GM19468 (cell line): Measurements from ENCODE around the gene PLXNA4.

Source experiments
- ATAC-seq: cut with Tn5 transposase; IDR thresholded peaks from one replicate; pipeline ENCODE4 v1.9.1; 2021; ENCODE audit warnings: mild to moderate bottlenecking, moderate library complexity, moderate number of reproducible peaks; ENCODE audit not compliant: unreplicated experiment; ENCODE audit errors: extremely low read depth

PLXNA4 gene

GRCh38 chr7:132239422-132239994 is 336.8 kb downstream of the PLXNA4 start:
- no peak for ATAC-seq

GRCh38 chr7:132234711-132235110 is 341.6 kb downstream of the PLXNA4 start:
- no peak for ATAC-seq

- no peak for ATAC-seq
Measured at GRCh38 chr7:132232406-132232805, 343.9 kb downstream of the PLXNA4 start.

GRCh38 chr7:132230462-132230861 is 345.8 kb downstream of the PLXNA4 start:
- no peak for ATAC-seq

GRCh38 chr7:132228240-132228639 is 348.0 kb downstream of the PLXNA4 start:
- ATAC-seq = no peak

GRCh38 chr7:132226957-132227290 is 349.3 kb downstream of the PLXNA4 start:
- ATAC-seq = no peak

- no peak for ATAC-seq
Measured at GRCh38 chr7:132226046-132226956, 350.0 kb downstream of the PLXNA4 start.

- ATAC-seq = no peak
Measured at GRCh38 chr7:132225216-132226030, 350.8 kb downstream of the PLXNA4 start.

- ATAC-seq = no peak
Measured at GRCh38 chr7:132221356-132221755, 354.9 kb downstream of the PLXNA4 start.

- no peak for ATAC-seq
Measured at GRCh38 chr7:132220060-132220459, 356.2 kb downstream of the PLXNA4 start.

- no peak for ATAC-seq
Measured at GRCh38 chr7:132218876-132219275, 357.4 kb downstream of the PLXNA4 start.

GRCh38 chr7:132216847-132217525 is 359.3 kb downstream of the PLXNA4 start:
- no peak for ATAC-seq

- no peak for ATAC-seq
Measured at GRCh38 chr7:132214452-132214851, 361.8 kb downstream of the PLXNA4 start.

GRCh38 chr7:132213583-132213982 is 362.7 kb downstream of the PLXNA4 start:
- ATAC-seq = no peak

- ATAC-seq = no peak
Measured at GRCh38 chr7:132211971-132212370, 364.3 kb downstream of the PLXNA4 start.

GRCh38 chr7:132210821-132211220 is 365.4 kb downstream of the PLXNA4 start:
- no peak for ATAC-seq

- no peak for ATAC-seq
Measured at GRCh38 chr7:132207782-132208181, 368.5 kb downstream of the PLXNA4 start.

GRCh38 chr7:132207211-132207610 is 369.1 kb downstream of the PLXNA4 start:
- ATAC-seq = no peak

- ATAC-seq = no peak
Measured at GRCh38 chr7:132206594-132206993, 369.7 kb downstream of the PLXNA4 start.

GRCh38 chr7:132205509-132205908 is 370.8 kb downstream of the PLXNA4 start:
- ATAC-seq = no peak
